Activated CD8-positive, alpha-beta T cell treated with anti-CD3 and anti-CD28 coated beads for 36 hours (primary cell): ENCODE results near the gene SV2C. TPM values are rescaled to one million over a fixed set of nuclear protein-coding genes. Genes with fewer than 3 reads are reported as not detected.

Experiments used
- ATAC-seq: fragments of 200-7000 bp; cut with Tn5 transposase; one replicate; pipeline ENCODE4 v1.10.0; 2021; ENCODE audit warnings: mild to moderate bottlenecking, moderate library complexity
- CTCF ChIA-PET: fragments of 350-600 bp; sonication (Branson Sonifier 250); formaldehyde crosslinking; loops from one replicate; lab custom pipeline; 2021; ENCODE audit warnings: antibody characterized with exemption; lab: Charles Lee
- POLR2A ChIA-PET: fragments of 350-600 bp; sonication (Branson Sonifier 250); formaldehyde crosslinking; loops from one replicate; lab custom pipeline; 2021; ENCODE audit warnings: antibody characterized with exemption; lab: Charles Lee
- DNase-seq: peaks from one replicate; pipeline ENCODE4 v3.0.0-alpha.2; 2020
- H3K27ac Mint-ChIP-seq: one replicate; pipeline ENCODE4 v1.8.0; 2021; ENCODE audit warnings: mild to moderate bottlenecking, mixed read lengths
- H3K27me3 Mint-ChIP-seq: one replicate; pipeline ENCODE4 v1.8.0; 2021; ENCODE audit warnings: mixed read lengths
- H3K36me3 Mint-ChIP-seq: one replicate; pipeline ENCODE4 v1.8.0; 2021; ENCODE audit warnings: low read depth, mixed read lengths
- H3K4me1 Mint-ChIP-seq: one replicate; pipeline ENCODE4 v1.8.0; 2021; ENCODE audit warnings: low read depth, mixed read lengths
- H3K4me3 Mint-ChIP-seq: one replicate; pipeline ENCODE4 v1.8.0; 2021; ENCODE audit warnings: mild to moderate bottlenecking, moderate library complexity, mixed read lengths
- H3K9me3 Mint-ChIP-seq: one replicate; pipeline ENCODE4 v1.8.0; 2021; ENCODE audit warnings: mixed read lengths
- CTCF ChIP-seq: fragments of 200-600 bp; IDR thresholded peaks from one replicate; pipeline ENCODE4 v1.8.0; 2022; ENCODE audit warnings: antibody characterized with exemption, mild to moderate bottlenecking
- intact Hi-C: fragments of 100-400 bp; cut with micrococcal nuclease; formaldehyde crosslinking; loops from one replicate; pipeline ENCODE4 v1.10.0; 2022
- total RNA-seq, 2 experiments: library from RNA; stranded (reverse); gene quantifications; one replicate each; pipeline ENCODE4 v1.2.3, GENCODE V29; 2021

SV2C gene
- total RNA-seq, 2 experiments from 2014 or later: 0.07 TPM; not detected in 1

GRCh38 chr5:76210946-76211345 is 127.8 kb downstream of the SV2C start:
- Mint-ChIP-seq H3K4me3 (no peak overlapping the region), H3K4me1 (no peaks in the 10 kb centered on the region), H3K27ac (no peak overlapping the region), H3K27me3 (no peaks in the 10 kb centered on the region), H3K9me3 (no peaks in the 10 kb centered on the region), H3K36me3 (no peaks in the 10 kb centered on the region)
- CTCF ChIA-PET: interaction anchor here (0.9 to 3.9 kb wide), 2 partner anchors 16 to 36 kb away, joined by 3 to 18 read pairs; no protein-coding TSS in a partner anchor
- ATAC-seq (no peak), DNase-seq (no peak)
- intact Hi-C loops: no loop called here
- POLR2A ChIA-PET: interaction anchor here (0.7 kb wide), 2 partner anchors 113 to 315 kb away, joined by 3 read pairs; no protein-coding TSS in a partner anchor
- no peak for TF ChIP-seq CTCF

- CTCF ChIA-PET: no interaction called here
- no peak for TF ChIP-seq CTCF
- Mint-ChIP-seq H3K36me3 (no peaks in the 10 kb centered on the region), H3K4me3 (no peak overlapping the region), H3K9me3 (no peaks in the 10 kb centered on the region), H3K27me3 (no peaks in the 10 kb centered on the region), H3K27ac (no peak overlapping the region), H3K4me1 (no peaks in the 10 kb centered on the region)
- ATAC-seq: no peak
- intact Hi-C loops: no loop called here
- no peak for DNase-seq
- POLR2A ChIA-PET: no interaction called here
Measured at GRCh38 chr5:76213858-76214257, 130.7 kb downstream of the SV2C start.

GRCh38 chr5:76216748-76217147 is 133.6 kb downstream of the SV2C start:
- ATAC-seq (no peak), DNase-seq (no peak)
- intact Hi-C loops: no loop called here
- Mint-ChIP-seq H3K9me3 (no peaks in the 10 kb centered on the region), H3K36me3 (no peaks in the 10 kb centered on the region), H3K27me3 (no peaks in the 10 kb centered on the region), H3K4me3 (no peak overlapping the region), H3K27ac (no peak overlapping the region), H3K4me1 (no peaks in the 10 kb centered on the region)
- CTCF ChIA-PET: interaction anchor here (1.1 to 1.2 kb wide), 2 partner anchors 11 to 42 kb away, joined by 3 read pairs; no protein-coding TSS in a partner anchor
- TF ChIP-seq CTCF: no peak
- POLR2A ChIA-PET: no interaction called here

GRCh38 chr5:76219636-76220035 is 136.5 kb downstream of the SV2C start:
- no peak for TF ChIP-seq CTCF
- Mint-ChIP-seq H3K4me1 (no peaks in the 10 kb centered on the region), H3K4me3 (no peak overlapping the region), H3K9me3 (no peaks in the 10 kb centered on the region), H3K27ac (no peak overlapping the region), H3K36me3 (no peaks in the 10 kb centered on the region), H3K27me3 (no peaks in the 10 kb centered on the region)
- CTCF ChIA-PET: interaction anchor here (1.2 kb wide), 1 partner anchor 17 kb away, joined by 3 read pairs; no protein-coding TSS in a partner anchor
- ATAC-seq (no peak), DNase-seq (no peak)
- intact Hi-C loops: no loop called here
- POLR2A ChIA-PET: no interaction called here

GRCh38 chr5:76221311-76221710 is 138.1 kb downstream of the SV2C start:
- no peak overlapping the region for H3K27ac Mint-ChIP-seq
- H3K9me3 Mint-ChIP-seq: no peaks in the 10 kb centered on the region
- TF ChIP-seq CTCF: no peak
- ATAC-seq (no peak), DNase-seq (no peak)
- POLR2A ChIA-PET: no interaction called here
- no peaks in the 10 kb centered on the region for H3K4me1 Mint-ChIP-seq
- no peaks in the 10 kb centered on the region for H3K36me3 Mint-ChIP-seq
- H3K4me3 Mint-ChIP-seq: no peak overlapping the region
- H3K27me3 Mint-ChIP-seq: no peaks in the 10 kb centered on the region
- intact Hi-C loops: no loop called here
- CTCF ChIA-PET: no interaction called here
